H1 (cell line): Measurements from ENCODE around the gene TBC1D22A. TPM values are rescaled to one million over a fixed set of nuclear protein-coding genes. Genes with fewer than 3 reads are reported as not detected.

Experiments
- CTCF ChIA-PET: fragments of 300-600 bp; sonication (Branson Sonifier 250); formaldehyde crosslinking; loops from one replicate; lab custom pipeline; 2021; ENCODE audit not compliant: partially characterized antibody; lab: Charles Lee
- POLR2A ChIA-PET: fragments of 300-600 bp; sonication (Branson Sonifier 250); formaldehyde crosslinking; loops from one replicate; lab custom pipeline; 2021; ENCODE audit warnings: inconsistent platforms; ENCODE audit not compliant: partially characterized antibody; lab: Charles Lee
- DNase-seq, 2 experiments: peaks; one replicate each; pipeline versions ENCODE4 v3.0.0 to v3.0.0-alpha.2; 2010 to 2022; ENCODE audit warnings: low spot score in 2 of 2, low read depth in 1 of 2, mixed read lengths in 1 of 2
- FAIRE-seq: peaks from 2 replicates; lab custom pipeline; 2011; peaks lifted over from hg19 to GRCh38; lab: Jason Lieb, UNC
- H2AFZ ChIP-seq: 2 replicates; pipeline ENCODE4 v1.8.1; 2012; ENCODE audit warnings: low read length, inconsistent platforms
- H2AK5ac ChIP-seq: 2 replicates; pipeline ENCODE4 v1.6.1; 2013; ENCODE audit warnings: low read depth, low read length
- H2BK120ac ChIP-seq: replicated peaks from 2 replicates; pipeline ENCODE3; 2013; ENCODE audit warnings: low read depth, low read length, inconsistent platforms
- H2BK12ac ChIP-seq: 2 replicates; pipeline ENCODE4 v1.6.1; 2013; ENCODE audit warnings: low read depth, low read length
- H2BK15ac ChIP-seq: 2 replicates; pipeline ENCODE4 v1.6.1; 2013; ENCODE audit warnings: low read length
- H2BK20ac ChIP-seq: 2 replicates; pipeline ENCODE4 v1.6.1; 2013; ENCODE audit warnings: low read length
- H2BK5ac ChIP-seq: 2 replicates; pipeline ENCODE4 v1.6.1; 2013; ENCODE audit warnings: low read depth, low read length
- H3K14ac ChIP-seq: 2 replicates; pipeline ENCODE4 v1.6.1; 2013; ENCODE audit warnings: inconsistent platforms; ENCODE audit not compliant: insufficient read length
- H3K18ac ChIP-seq: 2 replicates; pipeline ENCODE4 v1.6.1; 2013; ENCODE audit warnings: low read length; ENCODE audit errors: extremely low read depth
- H3K23ac ChIP-seq: 2 replicates; pipeline ENCODE4 v1.6.1; 2013; ENCODE audit warnings: inconsistent platforms; ENCODE audit not compliant: insufficient read length
- H3K23me2 ChIP-seq: 2 replicates; pipeline ENCODE4 v1.6.1; 2013; ENCODE audit warnings: low read depth, low read length
- H3K27ac ChIP-seq: 2 replicates; pipeline ENCODE4 v1.6.1; 2011; ENCODE audit warnings: low read depth, low read length, inconsistent platforms
- H3K27me3 ChIP-seq, 4 experiments: replicated peaks in 1 of 4; 1 replicate in 1 of 4; 2 replicates in 3 of 4; pipeline versions ENCODE4 v1.6.1 to v1.8.1; 2011 to 2013; ENCODE audit warnings: low read length in 3 of 4, mild to moderate bottlenecking in 3 of 4, inconsistent platforms in 2 of 4, mixed read lengths in 2 of 4, moderate library complexity in 1 of 4; ENCODE audit not compliant: control insufficient read depth in 3 of 4, insufficient read depth in 3 of 4; ENCODE audit errors: extremely low read depth in 1 of 4
- H3K36me3 ChIP-seq, 4 experiments: 2 replicates each; pipeline versions ENCODE4 v1.6.1 to v1.8.1; 2011 to 2013; ENCODE audit warnings: mild to moderate bottlenecking in 4 of 4, low read length in 3 of 4, moderate library complexity in 2 of 4, control low read depth in 1 of 4, inconsistent platforms in 1 of 4; ENCODE audit not compliant: insufficient read depth in 4 of 4, control insufficient read depth in 2 of 4
- H3K4ac ChIP-seq: replicated peaks from 2 replicates; pipeline ENCODE3; 2013; ENCODE audit warnings: low read length, low read depth, mixed read lengths, inconsistent platforms; ENCODE audit not compliant: insufficient read length
- H3K4me1 ChIP-seq, 4 experiments: replicated peaks in 1 of 4; 1 replicate in 1 of 4; 2 replicates in 3 of 4; pipeline versions ENCODE4 v1.6.1 to v1.8.1; 2011 to 2013; ENCODE audit warnings: low read length in 3 of 4, inconsistent platforms in 2 of 4, mixed read lengths in 1 of 4; ENCODE audit not compliant: insufficient read depth in 4 of 4, control insufficient read depth in 3 of 4
- H3K4me2 ChIP-seq, 2 experiments: 2 replicates each; pipeline versions ENCODE4 v1.6.1 to v1.8.1; 2011 to 2013; ENCODE audit warnings: low read depth in 2 of 2, low read length in 2 of 2, control low read depth in 1 of 2, inconsistent platforms in 1 of 2, mild to moderate bottlenecking in 1 of 2; ENCODE audit not compliant: insufficient read depth in 1 of 2
- H3K4me3 ChIP-seq, 4 experiments: fragments of 200-600, 300-600 bp in 1 of 4; sonication (generic), shearing (Covaris generic), sonication (Bioruptor Twin) in 1 of 4; 2 replicates each; pipeline versions ENCODE4 v1.5.1 to v1.8.1; 2011 to 2016; ENCODE audit warnings: low read length in 4 of 4, low read depth in 3 of 4, control low read depth in 2 of 4, inconsistent platforms in 2 of 4, mild to moderate bottlenecking in 2 of 4, mixed read lengths in 1 of 4, moderate library complexity in 1 of 4; ENCODE audit not compliant: insufficient read depth in 2 of 4; ENCODE audit errors: extremely low read depth in 1 of 4
- H3K56ac ChIP-seq: replicated peaks from 2 replicates; pipeline ENCODE3; 2013; ENCODE audit warnings: low read depth, mild to moderate bottlenecking, mixed read lengths, low read length, inconsistent platforms; ENCODE audit not compliant: insufficient read length
- H3K79me1 ChIP-seq: 2 replicates; pipeline ENCODE4 v1.6.1; 2013; ENCODE audit warnings: low read depth, low read length, control low read depth
- H3K79me2 ChIP-seq, 2 experiments: 2 replicates each; pipeline versions ENCODE4 v1.6.1 to v1.8.1; 2012 to 2013; ENCODE audit warnings: low read length in 2 of 2, mild to moderate bottlenecking in 2 of 2, inconsistent platforms in 1 of 2; ENCODE audit not compliant: insufficient read depth in 2 of 2, control insufficient read depth in 1 of 2
- H3K9ac ChIP-seq, 4 experiments: replicated peaks in 1 of 4; 1 replicate in 1 of 4; 2 replicates in 3 of 4; pipeline versions ENCODE4 v1.6.1 to v1.8.1; 2011 to 2013; ENCODE audit warnings: low read depth in 3 of 4, low read length in 3 of 4, control low read depth in 2 of 4, mild to moderate bottlenecking in 2 of 4, moderate library complexity in 2 of 4, inconsistent platforms in 1 of 4; ENCODE audit errors: extremely low read depth in 1 of 4
- H3K9me3 ChIP-seq, 2 experiments: 2 replicates each; pipeline versions ENCODE4 v1.6.1 to v1.8.1; 2012 to 2013; ENCODE audit warnings: mild to moderate bottlenecking in 2 of 2, moderate library complexity in 2 of 2, control low read depth in 1 of 2, inconsistent platforms in 1 of 2, low read depth in 1 of 2, low read length in 1 of 2, mixed read lengths in 1 of 2; ENCODE audit not compliant: insufficient read depth in 2 of 2
- H4K20me1 ChIP-seq, 2 experiments: replicated peaks in 1 of 2; 2 replicates each; pipeline versions ENCODE3 to v1.8.1; 2011 to 2013; ENCODE audit warnings: inconsistent platforms in 2 of 2, low read length in 2 of 2, mild to moderate bottlenecking in 1 of 2; ENCODE audit not compliant: insufficient read depth in 2 of 2, control insufficient read depth in 1 of 2
- H4K5ac ChIP-seq: 2 replicates; pipeline ENCODE4 v1.6.1; 2013; ENCODE audit warnings: low read length, low read depth, mixed read lengths, inconsistent platforms; ENCODE audit not compliant: insufficient read length
- H4K8ac ChIP-seq: 2 replicates; pipeline ENCODE4 v1.8.0; 2013; ENCODE audit warnings: mild to moderate bottlenecking, moderate library complexity, low read length, inconsistent platforms; ENCODE audit not compliant: insufficient read depth; ENCODE audit errors: extremely low read depth
- H4K91ac ChIP-seq: replicated peaks from 2 replicates; pipeline ENCODE3; 2013; ENCODE audit warnings: low read length, mixed read lengths, inconsistent platforms; ENCODE audit not compliant: insufficient read length
- BRCA1 ChIP-seq: IDR thresholded peaks from 2 replicates; pipeline ENCODE4 v1.6.1; 2012; ENCODE audit warnings: low read depth, low read length, improper control_type of control experiment
- CHD2 ChIP-seq: IDR thresholded peaks from 2 replicates; pipeline ENCODE4 v1.6.1; 2012; ENCODE audit warnings: low read length, improper control_type of control experiment
- MAFK ChIP-seq: IDR thresholded peaks from 2 replicates; pipeline ENCODE4 v1.6.1; 2012; ENCODE audit warnings: low read depth, mild to moderate bottlenecking, improper control_type of control experiment, low read length
- WGBS, 2 experiments: shearing (Covaris generic) in 1 of 2; methylation state at CpG; one replicate each; pipeline versions ENCODE4 v1.1.6 to v1.1.7; 2013 to 2015; ENCODE audit warnings: low lambda C conversion rate in 2 of 2, mixed read lengths in 2 of 2, inconsistent platforms in 1 of 2, low coverage in 1 of 2, missing lambda C conversion rate in 1 of 2; ENCODE audit not compliant: insufficient replicate concordance in 2 of 2, insufficient coverage in 1 of 2, insufficient read length in 1 of 2; ENCODE audit errors: extremely low coverage in 1 of 2, missing lambda C conversion rate in 1 of 2; 5-methylcytosine and 5-hydroxymethylcytosine counted together
- polyA plus RNA-seq, 7 experiments: library from polyadenylated mRNA; depleted of rRNA in 3 of 7; stranded (reverse) in 5 of 7; unstranded in 2 of 7; fragments of >200 nt in 5 of 7; fragments of 200-250 nt in 2 of 7; gene quantifications; 1 replicate in 5 of 7; 2 replicates in 1 of 7; 4 replicates in 1 of 7; pipeline versions ENCODE4 v1.2.1 to v1.2.3, GENCODE V29; 2011 to 2013; ENCODE audit warnings: missing spikeins in 2 of 7, mixed read lengths in 2 of 7
- total RNA-seq: library from RNA; stranded (reverse); fragmentation: NEBNext Ultra II Directional; extraction: Animal tissue kit (Norgen Biotek cat#: 25700); gene quantifications from 2 replicates; pipeline ENCODE4 v1.2.1, GENCODE V29; 2021

TBC1D22A gene
- total and polyA plus RNA-seq, 2 of the 8 experiments (the other 6 are each of a cell fraction or from before 2014, with no cell fraction given): 11.9 to 18.4 TPM

DNA sequence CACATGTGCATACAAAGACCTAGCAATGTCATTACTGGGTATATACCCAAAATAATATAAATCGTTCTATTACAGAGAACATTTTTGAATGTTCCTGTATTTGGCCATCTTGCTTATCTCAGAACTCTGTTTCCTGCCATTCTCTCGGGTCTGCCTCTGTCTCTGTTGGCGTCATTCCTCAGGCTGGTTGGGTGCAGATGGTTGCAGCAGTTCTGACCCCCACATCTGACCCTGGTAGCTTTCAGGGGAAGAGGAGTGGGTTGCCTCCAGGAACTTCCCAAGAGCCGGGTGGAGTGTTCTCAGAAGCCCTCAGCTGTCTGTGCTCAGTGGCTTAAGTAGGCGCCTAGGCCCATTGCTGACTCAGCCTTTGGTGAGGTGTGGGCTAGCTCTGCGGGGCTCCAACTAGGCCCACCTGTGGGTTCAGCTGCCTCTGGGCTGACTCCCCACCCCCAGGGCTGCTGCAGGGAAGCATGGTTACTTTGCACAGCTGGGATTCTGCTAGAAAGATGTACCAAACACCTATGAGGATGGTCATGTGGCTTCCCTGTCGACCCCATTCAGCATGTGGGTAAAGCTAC lies 114.0 kb downstream of the TBC1D22A start:
- Histone ChIP-seq H4K8ac (no peak overlapping the region), H3K27ac (no peak overlapping the region), H3K9me3 (no peaks in the 10 kb centered on the region), H4K91ac (no peak overlapping the region), H4K20me1 (peaks cover 0 to 3% of the 10 kb centered on the region in 2 experiments), H2BK12ac (no peak overlapping the region), H3K23me2 (no peaks in the 10 kb centered on the region; the same call in 1 of the 2 replicates), H2AK5ac (no peak overlapping the region), H2BK15ac (no peak overlapping the region), H2BK5ac (no peak overlapping the region; the same call in 1 of the 2 replicates), H2AFZ (no peak overlapping the region), H3K36me3 (peaks cover 0 to under 1% (median 0%) of the 10 kb centered on the region in 4 experiments; a peak in 2 of 8 replicates), H3K4me3 (no peak overlapping the region), H3K23ac (no peak overlapping the region), H3K14ac (no peak overlapping the region), H4K5ac (no peak overlapping the region), H2BK20ac (no peak overlapping the region), H3K18ac (no peak overlapping the region), H3K4ac (no peak overlapping the region), H2BK120ac (no peak overlapping the region), H3K79me1 (peaks cover 4% of the 10 kb centered on the region; the same call in 1 of the 2 replicates), H3K79me2 (no peaks in the 10 kb centered on the region), H3K4me2 (no peak overlapping the region), H3K9ac (no peak overlapping the region), H3K27me3 (no peaks in the 10 kb centered on the region), H3K56ac (no peak overlapping the region), H3K4me1 (peaks cover 0 to 5% (median 0%) of the 10 kb centered on the region in 4 experiments; a peak in 2 of 7 replicates)
- ChIA-PET POLR2A (no interaction called here), CTCF (interaction anchor here (4.4 kb wide), 1 partner anchor 16 kb away, joined by 16 read pairs; no protein-coding TSS in a partner anchor)
- DNase-seq: no peak
- TF ChIP-seq CHD2 (no peak), BRCA1 (no peak), MAFK (peak; percentile 44; the same call in 1 of the 2 replicates)
- 85% methylated on average over 7 of the region's 7 CpGs; no CpG with 5 or more reads in 1 of the 2 experiments for WGBS, 2 experiments
- no peak for FAIRE-seq
